ENCODE data around the gene FAM43B. TPM values are rescaled to one million over a fixed set of nuclear protein-coding genes. Genes with fewer than 3 reads are reported as not detected.

Gene FAM43B
- polyA plus RNA-seq, 3 donors, result not detected

GRCh38 chr1:20555758-20556120 is 3.4 kb downstream of the FAM43B start:
- Histone ChIP-seq H3K27ac (ENCODE audit: low read depth in 1 of 2, low read length in 2 of 2) (no peak overlapping the region), H3K9me3 (replicated peaks in 1 of 2; ENCODE audit: control insufficient read depth in 1 of 2, insufficient read depth in 1 of 2, low read length in 2 of 2) (peaks cover 0 to 15% of the 10 kb centered on the region in 2 donors), H3K36me3 (replicated peaks in 1 of 2; ENCODE audit: control insufficient read depth in 1 of 2, insufficient read depth in 2 of 2, low read length in 2 of 2) (no peaks in the 10 kb centered on the region), H2AFZ (ENCODE audit: insufficient read depth, low read depth, low read length, poor library complexity, severe bottlenecking) (no peak overlapping the region), H3K79me2 (ENCODE audit: insufficient read depth, low read length) (no peaks in the 10 kb centered on the region), H3K4me2 (replicated peaks; ENCODE audit: extremely low read depth, low read length, poor library complexity, severe bottlenecking) (no peak overlapping the region), H3K4me1 (ENCODE audit: control insufficient read depth in 1 of 2, insufficient read depth in 2 of 2, low read length in 2 of 2) (no peaks in the 10 kb centered on the region), H3K9ac (ENCODE audit: insufficient read depth, low read length, poor library complexity, severe bottlenecking) (no peak overlapping the region), H3K4me3 (replicated peaks in 1 of 3; ENCODE audit: low read depth in 2 of 3, low read length in 3 of 3) (no peak overlapping the region), H3K27me3 (ENCODE audit: control insufficient read depth in 2 of 2, insufficient read depth in 2 of 2, low read length in 2 of 2) (peaks cover 39 to 52% of the 10 kb centered on the region in 2 donors), H4K20me1 (ENCODE audit: insufficient read depth, low read length) (no peaks in the 10 kb centered on the region)
- H3K36me3 Mint-ChIP-seq, result peaks cover 0 to 2% of the 10 kb centered on the region in 2 donors
- DNase-seq, result no peak
- WGBS (ENCODE audit: insufficient coverage), result 75% methylated on average over 2 of the region's 4 CpGs
- H3K27ac Mint-ChIP-seq, result no peak overlapping the region
- peak overlapping the region in 1 of 2 donors; percentile 60 for H3K4me3 Mint-ChIP-seq
- H3K4me1 Mint-ChIP-seq, result peaks cover 5% of the 10 kb centered on the region
- no peak for TF ChIP-seq CTCF (IDR thresholded peaks at IDR 0.05)
- H3K9me3 Mint-ChIP-seq, result peaks cover 0 to 12% (median 2%) of the 10 kb centered on the region in 7 donors
- H3K27me3 Mint-ChIP-seq (ENCODE audit: low read depth in 3 of 3), result peaks cover 35 to 48% (median 36%) of the 10 kb centered on the region in 3 donors
- intact Hi-C loops (cut with micrococcal nuclease), result no loop called here

- H3K4me3 Mint-ChIP-seq, result no peak overlapping the region
- Histone ChIP-seq H3K79me2 (ENCODE audit: insufficient read depth, low read length) (no peaks in the 10 kb centered on the region), H3K27me3 (ENCODE audit: control insufficient read depth in 2 of 2, insufficient read depth in 2 of 2, low read length in 2 of 2) (peaks cover 23 to 28% of the 10 kb centered on the region in 2 donors), H3K4me3 (replicated peaks in 1 of 3; ENCODE audit: low read depth in 2 of 3, low read length in 3 of 3) (no peak overlapping the region), H4K20me1 (ENCODE audit: insufficient read depth, low read length) (no peaks in the 10 kb centered on the region), H3K4me2 (replicated peaks; ENCODE audit: extremely low read depth, low read length, poor library complexity, severe bottlenecking) (no peak overlapping the region), H3K36me3 (replicated peaks in 1 of 2; ENCODE audit: control insufficient read depth in 1 of 2, insufficient read depth in 2 of 2, low read length in 2 of 2) (no peaks in the 10 kb centered on the region), H3K4me1 (ENCODE audit: control insufficient read depth in 1 of 2, insufficient read depth in 2 of 2, low read length in 2 of 2) (no peaks in the 10 kb centered on the region), H2AFZ (ENCODE audit: insufficient read depth, low read depth, low read length, poor library complexity, severe bottlenecking) (no peak overlapping the region), H3K27ac (ENCODE audit: low read depth in 1 of 2, low read length in 2 of 2) (no peak overlapping the region), H3K9me3 (replicated peaks in 1 of 2; ENCODE audit: control insufficient read depth in 1 of 2, insufficient read depth in 1 of 2, low read length in 2 of 2) (peaks cover 0 to 7% of the 10 kb centered on the region in 2 donors), H3K9ac (ENCODE audit: insufficient read depth, low read length, poor library complexity, severe bottlenecking) (no peak overlapping the region)
- intact Hi-C loops (cut with micrococcal nuclease), result no loop called here
- TF ChIP-seq CTCF (IDR thresholded peaks at IDR 0.05), result no peak
- H3K9me3 Mint-ChIP-seq, result peaks cover 0 to 7% (median 3%) of the 10 kb centered on the region in 7 donors
- 40% methylated on average over 1 of the region's 5 CpGs for WGBS (ENCODE audit: insufficient coverage)
- H3K4me1 Mint-ChIP-seq, result peaks cover 2% of the 10 kb centered on the region
- H3K27ac Mint-ChIP-seq, result no peak overlapping the region
- peaks cover 0 to 2% of the 10 kb centered on the region in 2 donors for H3K36me3 Mint-ChIP-seq
- no peak for DNase-seq
- peaks cover 20 to 38% (median 29%) of the 10 kb centered on the region in 3 donors for H3K27me3 Mint-ChIP-seq (ENCODE audit: low read depth in 3 of 3)
These were observed 5.8 kb downstream of the FAM43B start for GRCh38 chr1:20558191-20558590.
